ENCODE measurements around the gene PI4KA.

GRCh38 chr22:20776624-20777405 is 81.8 kb downstream of the PI4KA start:
- TF ChIP-seq, protein P1, sequence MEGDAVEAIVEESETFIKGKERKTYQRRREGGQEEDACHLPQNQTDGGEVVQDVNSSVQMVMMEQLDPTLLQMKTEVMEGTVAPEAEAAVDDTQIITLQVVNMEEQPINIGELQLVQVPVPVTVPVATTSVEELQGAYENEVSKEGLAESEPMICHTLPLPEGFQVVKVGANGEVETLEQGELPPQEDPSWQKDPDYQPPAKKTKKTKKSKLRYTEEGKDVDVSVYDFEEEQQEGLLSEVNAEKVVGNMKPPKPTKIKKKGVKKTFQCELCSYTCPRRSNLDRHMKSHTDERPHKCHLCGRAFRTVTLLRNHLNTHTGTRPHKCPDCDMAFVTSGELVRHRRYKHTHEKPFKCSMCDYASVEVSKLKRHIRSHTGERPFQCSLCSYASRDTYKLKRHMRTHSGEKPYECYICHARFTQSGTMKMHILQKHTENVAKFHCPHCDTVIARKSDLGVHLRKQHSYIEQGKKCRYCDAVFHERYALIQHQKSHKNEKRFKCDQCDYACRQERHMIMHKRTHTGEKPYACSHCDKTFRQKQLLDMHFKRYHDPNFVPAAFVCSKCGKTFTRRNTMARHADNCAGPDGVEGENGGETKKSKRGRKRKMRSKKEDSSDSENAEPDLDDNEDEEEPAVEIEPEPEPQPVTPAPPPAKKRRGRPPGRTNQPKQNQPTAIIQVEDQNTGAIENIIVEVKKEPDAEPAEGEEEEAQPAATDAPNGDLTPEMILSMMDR (IDR thresholded peaks at IDR 0.05), result no peak
- no peak for TF ChIP-seq POLR2A (IDR thresholded peaks at IDR 0.05)

Measured in right lobe of liver (tissue), 4 donors.